HG02642 (cell line): ENCODE measurements around the gene TAGLN.

ENCODE experiments used
- ATAC-seq: cut with Tn5 transposase; IDR thresholded peaks from one replicate; pipeline ENCODE4 v1.9.1; 2021; ENCODE audit warnings: mild to moderate bottlenecking; ENCODE audit not compliant: unreplicated experiment, poor library complexity

Gene TAGLN

DNA sequence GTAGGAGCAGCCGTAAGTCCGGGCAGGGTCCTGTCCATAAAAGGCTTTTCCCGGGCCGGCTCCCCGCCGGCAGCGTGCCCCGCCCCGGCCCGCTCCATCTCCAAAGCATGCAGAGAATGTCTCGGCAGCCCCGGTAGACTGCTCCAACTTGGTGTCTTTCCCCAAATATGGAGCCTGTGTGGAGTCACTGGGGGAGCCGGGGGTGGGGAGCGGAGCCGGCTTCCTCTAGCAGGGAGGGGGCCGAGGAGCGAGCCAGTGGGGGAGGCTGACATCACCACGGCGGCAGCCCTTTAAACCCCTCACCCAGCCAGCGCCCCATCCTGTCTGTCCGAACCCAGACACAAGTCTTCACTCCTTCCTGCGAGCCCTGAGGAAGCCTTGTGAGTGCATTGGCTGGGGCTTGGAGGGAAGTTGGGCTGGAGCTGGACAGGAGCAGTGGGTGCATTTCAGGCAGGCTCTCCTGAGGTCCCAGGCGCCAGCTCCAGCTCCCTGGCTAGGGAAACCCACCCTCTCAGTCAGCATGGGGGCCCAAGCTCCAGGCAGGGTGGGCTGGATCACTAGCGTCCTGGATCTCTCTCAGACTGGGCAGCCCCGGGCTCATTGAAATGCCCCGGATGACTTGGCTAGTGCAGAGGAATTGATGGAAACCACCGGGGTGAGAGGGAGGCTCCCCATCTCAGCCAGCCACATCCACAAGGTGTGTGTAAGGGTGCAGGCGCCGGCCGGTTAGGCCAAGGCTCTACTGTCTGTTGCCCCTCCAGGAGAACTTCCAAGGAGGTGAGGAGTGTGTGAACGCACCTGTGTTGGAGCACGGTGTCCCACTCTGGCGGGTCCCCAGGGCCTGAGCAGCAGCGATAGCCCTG is at the start of gene TAGLN:
TAGLN (plus strand) TSS at position 318 of the 863 bp plus-strand sequence. CDS start 3,644 bp downstream, outside the sequence.
- no peak for ATAC-seq

DNA sequence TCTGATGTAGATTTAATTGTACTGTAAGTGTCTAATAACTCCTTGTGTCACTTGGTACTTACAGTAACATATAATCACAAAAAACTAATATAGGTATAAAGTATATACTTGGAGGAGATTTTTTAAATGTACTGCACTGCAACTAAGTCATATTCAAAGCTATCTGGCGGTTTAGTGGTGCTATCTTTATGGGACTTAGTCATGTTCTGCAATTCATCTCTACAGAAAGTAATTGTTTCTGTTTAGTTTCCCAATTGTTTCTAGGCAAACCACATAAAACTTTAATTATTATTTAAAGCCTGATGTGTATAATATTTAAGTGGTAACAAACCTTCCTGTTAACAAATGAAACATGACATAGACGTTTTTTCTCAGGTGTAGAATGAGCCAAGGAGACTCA is 47.1 kb upstream of the TAGLN start:
- no peak for ATAC-seq

DNA sequence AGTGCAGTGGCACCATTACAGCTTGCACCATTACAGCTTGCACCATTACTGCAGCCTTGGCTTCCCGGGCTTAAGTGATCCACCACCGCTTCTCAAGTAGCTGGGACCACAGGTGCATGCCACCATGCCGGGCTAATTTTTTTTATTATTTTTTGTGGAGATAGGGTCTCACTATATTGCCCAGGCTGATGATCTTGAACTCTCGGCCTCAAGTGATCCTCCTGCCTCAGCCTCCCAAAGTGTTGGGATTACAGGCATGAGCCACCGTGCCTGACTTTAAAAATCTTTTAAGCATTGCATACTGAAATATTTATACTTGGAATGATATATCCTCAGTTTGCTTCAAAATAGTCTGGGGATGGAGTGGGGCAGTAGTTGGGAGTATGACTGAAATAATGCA is 44.7 kb upstream of the TAGLN start:
- no peak for ATAC-seq

DNA sequence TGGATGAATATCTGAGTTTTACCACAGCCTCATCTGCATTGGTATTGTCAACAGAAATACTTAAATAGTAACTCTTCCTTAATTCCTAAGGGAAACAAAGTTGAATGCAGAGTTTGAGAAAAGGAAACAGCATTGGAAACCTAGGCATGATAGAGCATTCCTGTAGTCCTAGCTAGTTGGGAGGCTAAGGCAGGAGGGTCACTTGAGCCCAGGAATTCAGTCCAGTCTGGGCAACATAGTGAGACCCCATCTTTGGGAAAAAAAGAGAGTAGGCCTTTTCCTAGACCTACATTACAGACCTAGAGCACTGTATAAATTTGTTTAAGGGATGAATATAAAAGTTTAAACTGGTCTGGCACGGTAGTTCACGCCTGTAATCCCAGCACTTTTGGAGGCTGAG is 41.7 kb upstream of the TAGLN start:
- no peak for ATAC-seq

DNA sequence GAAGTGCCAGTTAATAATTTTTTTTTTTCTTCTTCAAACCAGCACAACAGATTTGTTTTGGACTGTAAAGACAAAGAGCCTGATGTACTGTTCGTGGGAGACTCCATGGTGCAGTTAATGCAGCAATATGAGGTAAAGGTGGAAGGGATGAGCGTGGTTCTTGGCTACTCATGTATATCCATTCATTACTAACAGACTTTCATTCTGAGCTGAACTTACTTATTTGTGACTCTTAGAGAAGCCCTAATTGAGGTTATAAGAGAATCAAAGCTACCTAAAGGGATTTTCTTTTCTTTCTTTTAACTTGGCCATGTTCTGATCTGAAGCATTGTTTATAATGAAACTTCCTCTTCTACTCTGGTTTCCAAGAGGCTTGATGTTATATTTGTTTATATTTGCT is 39.3 kb upstream of the TAGLN start:
- ATAC-seq, result no peak

DNA sequence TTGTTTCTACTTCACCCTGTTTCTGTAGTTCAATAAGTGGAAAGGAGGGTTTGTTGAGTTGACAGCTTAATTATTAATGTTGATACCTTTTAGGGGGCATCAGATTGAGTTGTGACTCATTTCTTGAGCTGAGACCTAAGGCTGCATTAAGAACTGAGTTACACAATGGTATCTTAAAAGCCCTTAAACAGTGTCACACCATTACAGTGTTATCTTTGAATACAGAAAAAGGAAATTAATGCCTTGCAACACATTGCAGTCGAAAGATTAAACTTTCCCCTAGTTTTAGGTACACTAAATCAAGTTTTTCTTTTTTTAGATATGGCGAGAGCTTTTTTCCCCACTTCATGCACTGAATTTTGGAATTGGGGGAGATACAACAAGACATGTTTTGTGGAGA is 38.3 kb upstream of the TAGLN start:
- no peak for ATAC-seq

DNA sequence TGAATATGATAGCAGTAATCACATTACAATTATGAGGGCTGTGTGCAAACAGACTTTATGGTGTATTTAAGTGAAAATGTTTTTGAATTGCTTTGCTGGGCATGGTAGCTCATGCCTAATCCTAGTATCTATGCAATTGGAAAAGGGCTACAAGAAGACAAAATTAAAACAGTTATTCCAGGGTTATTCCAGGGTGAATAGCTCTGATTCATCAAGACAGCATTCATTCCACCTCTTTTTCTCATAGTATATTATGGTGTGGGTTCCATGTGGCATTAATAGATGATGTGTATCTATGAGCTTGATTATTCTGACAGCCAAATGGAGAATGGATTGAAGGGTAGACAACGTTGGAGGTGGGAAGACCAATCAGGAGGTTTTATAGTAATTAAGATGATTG is 32.7 kb upstream of the TAGLN start:
- ATAC-seq, result no peak

DNA sequence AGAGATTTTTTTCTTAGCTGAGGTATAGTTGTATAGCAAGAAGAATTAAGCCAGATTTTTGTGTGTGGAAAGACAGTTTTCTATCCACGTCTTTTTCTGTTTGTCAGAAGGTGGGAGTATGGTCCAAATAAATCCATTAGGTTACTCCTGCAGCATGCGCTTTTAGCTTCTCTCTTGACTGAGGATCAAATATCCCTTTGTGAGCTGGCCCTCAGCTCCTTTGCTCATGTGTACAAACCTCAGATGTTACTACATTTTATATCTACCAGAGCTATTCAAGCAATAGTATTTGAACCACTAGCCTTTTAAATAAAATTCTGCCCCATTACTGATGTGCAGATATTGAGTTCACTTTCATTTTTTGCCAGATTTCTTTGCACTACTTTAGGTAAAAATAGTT is 29.4 kb upstream of the TAGLN start:
- ATAC-seq, result no peak

DNA sequence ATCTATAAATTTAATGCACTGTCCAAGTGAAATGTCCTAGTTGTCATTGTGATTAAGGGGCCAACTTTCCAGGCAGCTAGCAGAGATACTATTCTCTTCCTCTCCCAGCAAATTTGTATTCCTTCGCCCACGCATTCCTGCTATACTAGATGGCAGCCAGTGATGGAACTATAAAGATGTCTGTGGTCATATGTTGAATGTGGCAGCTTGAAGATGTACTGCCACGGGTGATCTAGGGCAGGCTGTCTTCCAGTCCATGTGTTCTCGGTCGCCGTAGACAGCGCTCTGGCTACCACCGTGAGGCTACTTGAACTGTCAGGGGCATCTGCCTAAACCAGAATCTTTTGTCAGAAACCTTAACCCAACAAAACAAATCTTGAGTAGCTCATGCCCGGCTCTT is 29.0 kb upstream of the TAGLN start:
- ATAC-seq, result no peak

DNA sequence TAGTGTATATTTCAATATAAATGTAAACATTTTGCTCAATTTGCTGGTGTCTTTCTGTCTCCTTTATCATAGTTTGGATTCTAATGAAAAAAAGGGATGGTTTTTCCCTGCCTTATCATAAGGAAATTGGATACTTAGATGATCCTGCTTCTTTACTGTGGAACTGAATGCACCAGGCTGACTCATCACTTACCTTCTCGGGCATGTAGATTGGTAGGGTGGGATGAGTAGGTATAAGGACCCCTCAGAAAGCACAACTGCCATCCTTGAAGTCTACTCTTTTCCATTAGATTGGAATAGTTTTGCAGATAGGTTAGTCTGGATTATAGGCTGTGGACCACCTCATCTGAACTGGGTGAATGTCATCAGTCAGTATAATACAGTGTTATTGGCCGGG is 28.2 kb upstream of the TAGLN start:
- no peak for ATAC-seq

DNA sequence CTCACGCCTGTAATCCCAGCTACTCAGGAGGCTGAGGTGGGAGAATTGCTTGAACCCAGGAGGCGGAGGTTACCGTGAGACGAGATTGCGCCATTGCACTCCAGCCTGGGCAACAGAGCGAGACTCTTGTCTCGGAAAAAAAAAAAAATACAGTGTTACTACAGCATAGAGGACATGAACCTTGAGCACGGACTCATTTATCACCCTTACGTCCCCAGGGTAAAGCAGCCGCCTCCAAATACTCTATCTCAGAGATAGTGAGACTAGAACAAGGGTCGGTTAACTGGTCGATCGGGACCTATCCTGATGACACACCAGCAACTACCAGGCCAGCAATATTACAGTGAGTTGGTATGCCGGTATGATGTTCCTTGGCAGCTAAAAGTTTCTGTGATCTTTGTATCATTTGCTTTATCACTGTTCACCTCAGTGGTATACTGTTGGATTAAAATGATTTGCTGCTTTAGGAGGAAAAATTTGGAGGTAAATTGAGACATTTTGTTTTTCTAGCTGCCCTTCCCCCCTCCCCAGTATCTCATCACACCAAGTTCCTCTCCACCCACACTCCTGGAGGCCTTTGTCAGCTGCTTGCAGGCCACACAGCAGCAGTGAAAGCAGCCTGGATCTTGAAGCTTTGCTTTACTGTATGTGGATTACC is 27.6 kb upstream of the TAGLN start:
- ATAC-seq, result no peak

DNA sequence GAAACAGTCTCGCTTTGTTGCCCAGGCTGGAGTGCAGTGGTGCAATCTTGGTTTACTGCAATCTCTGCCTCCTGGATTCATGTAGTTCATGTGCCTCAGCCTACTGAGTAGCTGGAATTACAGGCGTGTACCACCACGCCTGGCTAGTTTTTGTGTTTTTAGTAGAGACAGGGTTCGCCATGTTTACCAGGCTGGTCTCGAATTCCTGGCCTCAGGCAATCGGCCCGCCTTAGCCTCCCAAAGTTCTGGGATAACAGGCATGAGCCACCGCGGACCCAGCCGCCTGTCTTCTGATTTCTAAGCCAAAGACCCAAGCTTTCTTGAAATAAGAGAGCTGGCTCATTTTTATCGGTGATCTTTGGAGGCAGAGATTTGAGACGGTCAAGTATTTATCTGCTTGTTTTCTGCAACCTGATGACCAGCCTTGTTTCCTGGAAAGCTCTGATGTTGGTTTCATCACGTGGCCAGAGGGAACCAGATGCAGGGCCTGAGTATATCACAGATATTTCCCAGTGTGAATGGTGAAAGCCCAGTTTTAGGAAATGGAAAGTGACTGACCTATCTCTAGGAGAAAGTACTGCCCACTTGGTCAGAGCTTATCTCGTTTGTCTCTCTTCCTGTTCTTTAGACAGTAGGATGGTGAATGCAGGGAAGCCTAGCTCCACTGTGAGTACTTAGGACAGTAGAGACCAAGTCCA is 26.3 kb upstream of the TAGLN start:
- ATAC-seq, result no peak

DNA sequence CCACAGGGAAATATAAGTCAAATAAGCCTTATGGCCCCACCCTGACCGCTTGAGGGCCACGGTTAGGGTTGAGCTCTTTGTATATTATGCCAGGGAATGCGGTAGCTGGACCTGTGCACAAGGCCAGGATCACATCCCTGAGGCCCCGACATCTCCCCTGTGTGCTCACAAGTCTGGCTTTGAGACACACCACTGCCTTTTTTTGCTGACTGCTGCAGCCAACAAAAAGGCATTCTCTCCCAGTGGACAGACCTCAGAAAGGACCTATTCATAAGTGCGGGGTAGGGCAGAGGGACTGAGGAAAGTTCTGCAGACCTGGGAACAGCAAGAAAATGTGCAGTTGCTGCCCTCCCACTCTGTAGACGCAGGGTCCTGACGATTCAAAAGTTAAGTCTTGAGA is 24.1 kb upstream of the TAGLN start:
- ATAC-seq, result no peak

DNA sequence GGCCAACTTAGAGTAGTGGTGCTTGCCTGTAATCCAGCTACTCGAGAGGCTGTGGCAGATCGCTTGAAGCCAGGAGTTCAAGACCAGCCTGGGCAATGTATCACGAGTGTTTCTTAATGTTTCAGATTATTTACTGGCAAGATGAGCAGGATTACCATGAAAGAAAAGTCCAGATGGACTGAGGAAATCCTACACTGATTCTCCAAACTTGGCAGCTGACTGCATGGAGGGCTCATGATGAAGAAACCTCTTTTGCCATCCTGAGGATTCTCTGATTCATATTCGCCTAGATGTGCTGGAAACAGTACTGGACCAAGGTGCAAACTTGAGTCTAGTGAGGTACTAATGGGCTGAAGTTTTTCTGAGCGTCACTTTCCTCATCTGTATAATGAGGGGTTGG is 23.4 kb upstream of the TAGLN start:
- no peak for ATAC-seq

DNA sequence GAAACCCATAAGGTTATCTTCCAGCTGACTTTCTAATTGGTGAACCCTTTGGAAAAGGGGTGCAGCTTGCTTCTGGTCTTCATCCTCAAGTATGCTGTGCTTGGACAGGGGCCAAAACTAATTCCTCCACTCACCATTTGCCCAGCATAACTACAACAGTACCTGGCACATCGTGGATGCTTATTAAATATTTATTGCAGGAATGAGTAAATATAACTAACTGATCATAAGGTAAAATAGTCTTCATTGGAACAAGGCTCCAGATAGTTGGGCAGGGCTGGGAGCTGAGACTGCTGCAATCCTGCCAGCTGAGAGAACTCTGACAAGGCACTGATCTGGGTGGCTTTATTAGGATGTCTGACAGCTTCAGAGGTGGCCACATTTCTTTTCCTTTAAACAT is 23.0 kb upstream of the TAGLN start:
- ATAC-seq, result no peak

DNA sequence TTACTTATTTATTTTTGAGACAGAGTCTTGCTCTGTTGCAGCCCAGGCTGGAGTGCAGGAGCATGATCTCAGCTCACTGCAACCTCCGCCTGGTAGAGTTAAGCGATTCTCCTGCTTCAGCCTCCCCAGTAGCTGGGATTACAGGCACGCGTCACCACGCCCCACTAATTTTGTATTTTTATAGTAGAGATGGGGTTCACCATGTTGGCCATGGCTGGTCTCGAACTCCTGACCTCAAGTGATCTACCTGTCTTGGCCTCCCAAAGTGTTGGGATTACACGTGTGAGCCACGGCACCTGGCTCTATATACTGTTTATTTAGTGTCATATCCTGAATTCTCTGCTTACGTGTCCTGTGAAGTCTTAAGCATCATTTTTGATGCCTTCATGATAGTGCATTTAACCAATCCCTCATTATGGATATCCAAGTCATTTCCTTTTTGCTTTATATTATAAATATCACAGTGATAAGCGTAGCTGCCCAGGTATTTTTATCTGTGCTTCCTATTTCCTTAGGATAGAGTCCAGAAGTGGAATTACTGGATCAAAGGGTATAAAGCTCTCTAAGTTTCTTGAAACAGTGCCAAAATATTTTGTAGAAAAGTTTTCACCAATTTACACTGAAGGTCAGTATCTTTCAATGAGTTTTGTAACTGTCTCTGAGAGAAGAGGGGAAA is 21.5 kb upstream of the TAGLN start:
- ATAC-seq, result no peak

DNA sequence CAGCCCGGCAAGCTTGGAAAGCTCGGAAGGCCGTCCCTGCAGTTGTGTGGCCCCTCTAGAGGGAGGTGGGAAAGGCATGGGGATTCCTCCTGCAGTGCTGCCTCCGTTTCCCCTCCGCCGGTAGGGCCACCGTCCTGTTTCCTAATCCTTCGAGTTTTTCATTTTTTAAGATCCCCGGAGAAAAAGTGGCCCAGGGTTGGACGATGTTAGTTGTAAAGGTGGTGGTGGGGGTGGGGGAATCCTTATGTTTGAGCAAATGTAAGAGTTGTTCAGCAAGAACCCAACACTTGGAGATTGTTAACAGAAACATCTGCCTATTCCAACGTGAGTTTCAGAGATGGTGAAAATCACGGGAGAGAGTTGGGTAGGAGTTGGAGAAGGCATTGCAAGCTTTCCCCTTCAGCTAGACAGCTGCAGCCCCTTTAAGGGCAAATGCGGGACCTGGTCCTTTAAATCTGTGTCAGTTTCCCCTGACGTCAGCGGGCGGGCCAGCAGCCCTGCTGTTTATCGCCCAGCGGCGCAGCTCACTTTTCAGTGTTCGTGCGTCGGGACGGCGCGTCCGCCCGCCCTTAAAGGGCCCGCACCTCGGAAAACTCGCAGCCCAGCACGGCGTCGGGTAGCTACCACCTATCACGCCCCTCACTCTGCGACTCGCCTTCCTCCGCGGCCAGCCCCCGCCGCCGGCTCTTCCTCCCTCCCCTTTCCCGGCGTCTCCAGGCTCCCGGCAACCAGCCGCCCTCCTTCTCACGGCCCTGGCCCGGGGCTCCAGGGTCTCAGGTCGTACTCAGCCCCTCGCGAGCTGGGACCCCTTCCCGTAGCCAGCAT is 20.7 kb upstream of the TAGLN start, which contains the start of gene SIDT2:
SIDT2 (plus strand) TSS at position 534 of the 825 bp plus-strand sequence. CDS start 521 bp downstream, outside the sequence.
- ATAC-seq, result peak; percentile 89

DNA sequence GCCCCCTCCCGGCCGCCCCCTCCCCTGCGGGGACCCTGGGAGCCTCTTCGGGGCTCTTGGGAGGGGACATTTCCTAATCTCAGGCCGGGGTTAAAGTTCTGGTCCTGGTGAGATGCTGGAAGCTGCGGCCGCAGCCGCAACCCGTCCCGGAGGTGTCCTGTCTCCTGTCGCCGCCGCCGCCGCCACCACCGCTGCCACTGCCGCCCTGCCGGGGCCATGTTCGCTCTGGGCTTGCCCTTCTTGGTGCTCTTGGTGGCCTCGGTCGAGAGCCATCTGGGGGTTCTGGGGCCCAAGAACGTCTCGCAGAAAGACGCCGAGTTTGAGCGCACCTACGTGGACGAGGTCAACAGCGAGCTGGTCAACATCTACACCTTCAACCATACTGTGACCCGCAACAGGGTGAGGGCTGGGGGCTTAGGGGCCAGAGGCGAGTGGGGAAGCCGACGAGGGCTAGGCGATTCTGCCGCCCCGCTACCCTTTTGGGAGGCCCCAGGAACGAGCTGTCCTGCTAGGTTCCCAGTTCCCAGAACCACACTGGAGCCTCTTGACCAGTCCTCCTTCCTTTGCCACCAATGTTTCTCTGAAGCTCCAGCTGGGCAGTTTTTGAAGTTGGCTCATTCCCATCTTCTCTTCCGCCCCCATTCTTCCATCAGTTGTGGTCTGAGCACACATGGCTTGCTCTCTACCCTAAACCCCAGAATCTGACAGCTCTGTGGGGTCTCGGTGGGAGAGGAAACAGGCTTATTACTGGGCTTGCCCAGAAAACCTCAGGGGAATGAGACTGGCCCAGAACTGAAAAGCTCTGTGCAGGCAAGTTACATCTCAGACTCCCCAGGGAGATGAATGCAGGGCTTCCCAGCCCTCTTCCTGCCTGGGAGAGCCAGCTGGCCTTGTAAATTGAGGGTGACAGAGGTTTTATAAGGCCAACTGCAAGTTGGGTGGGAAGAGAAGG is 19.8 kb upstream of the TAGLN start:
- peak; percentile 36 for ATAC-seq

DNA sequence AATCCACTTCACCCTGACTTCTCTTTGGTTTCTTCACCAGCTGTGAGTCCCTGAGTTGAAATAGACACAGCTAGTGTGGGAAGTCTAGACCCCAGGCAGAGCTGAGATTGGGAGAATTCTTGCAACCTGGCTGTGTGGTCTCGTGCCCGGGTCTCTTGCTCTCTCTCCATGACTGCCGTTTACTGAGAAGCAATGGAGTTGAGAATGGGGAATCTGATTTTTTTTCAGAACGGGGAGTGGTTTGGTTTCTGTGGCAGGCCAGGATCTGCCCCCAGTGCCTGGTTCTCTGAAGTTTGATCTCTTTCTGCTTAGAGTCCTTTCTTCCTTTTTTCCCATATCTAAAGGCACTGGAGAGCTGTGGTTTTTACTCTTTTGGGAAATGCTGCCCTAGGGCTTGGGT is 19.1 kb upstream of the TAGLN start:
- ATAC-seq, result no peak
